ENCODE measurements around the gene TUBB4B. TPM values are rescaled to one million over a fixed set of nuclear protein-coding genes. Genes with fewer than 3 reads are reported as not detected.

The TUBB4B gene
- total RNA-seq, 1 donor from 2014 or later, result 725 TPM

GRCh38 chr9:137194909-137195308 lies 46.2 kb upstream of the TUBB4B start:
- TF ChIP-seq CTCF (conservative IDR thresholded peaks at IDR 0.05; ENCODE audit: low read depth, low read length), result no peak
- H3K4me3 ChIP-seq (ENCODE audit: low read depth, low read length), result no peak overlapping the region
- DNase-seq (ENCODE audit: low read depth), result no peak

- no peak for TF ChIP-seq CTCF (conservative IDR thresholded peaks at IDR 0.05; ENCODE audit: low read depth, low read length)
Measured at GRCh38 chr9:137195525-137196220, 45.4 kb upstream of the TUBB4B start.

GRCh38 chr9:137198051-137198901 lies 42.8 kb upstream of the TUBB4B start:
- H3K4me3 ChIP-seq (ENCODE audit: low read depth, low read length), result peak overlapping the region; percentile 54
- TF ChIP-seq CTCF (conservative IDR thresholded peaks at IDR 0.05; ENCODE audit: low read depth, low read length), result no peak
- DNase-seq (ENCODE audit: low read depth), result no peak

More at GRCh38 chr9:137195525-137196220, 45.4 kb upstream of the TUBB4B start:
- no peak for DNase-seq (ENCODE audit: low read depth)
- H3K4me3 ChIP-seq (ENCODE audit: low read depth, low read length), result no peak overlapping the region

GRCh38 chr9:137198902-137199283 lies 42.2 kb upstream of the TUBB4B start:
- H3K4me3 ChIP-seq (ENCODE audit: low read depth, low read length), result peak overlapping the region; percentile 54
- TF ChIP-seq CTCF (conservative IDR thresholded peaks at IDR 0.05; ENCODE audit: low read depth, low read length), result no peak
- no peak for DNase-seq (ENCODE audit: low read depth)

GRCh38 chr9:137199411-137200121 lies 41.5 kb upstream of the TUBB4B start:
- DNase-seq (ENCODE audit: low read depth), result no peak
- no peak for TF ChIP-seq CTCF (conservative IDR thresholded peaks at IDR 0.05; ENCODE audit: low read depth, low read length)
- H3K4me3 ChIP-seq (ENCODE audit: low read depth, low read length), result peak overlapping the region; percentile 54

- peak within 1 kb of the TSS; percentile 65 for H3K4me3 ChIP-seq (ENCODE audit: low read depth, low read length)
- peak; percentile 74 for DNase-seq (ENCODE audit: low read depth)
- no peak for TF ChIP-seq CTCF (conservative IDR thresholded peaks at IDR 0.05; ENCODE audit: low read depth, low read length)
Measured at GRCh38 chr9:137200311-137201204, 40.5 kb upstream of the TUBB4B start, which contains the start of gene TPRN. TPRN (minus strand) TSS chr9:137200741; CDS start chr9:137200711, 30 bp downstream.

All from epithelial cell of proximal tubule (primary cell).